ENCODE measurements around the gene SSX2IP. TPM values are rescaled to one million over a fixed set of nuclear protein-coding genes. Genes with fewer than 3 reads are reported as not detected.
A peak's percentile ranks its signal among the peaks of the same experiment; 100 is the strongest.
"Not testable (repeated sequence)": the region's sequence is repeated elsewhere in the genome, so short reads cannot be mapped to it uniquely, and the experiment has no call there.

SSX2IP gene
- total RNA-seq, 5 donors from 2014 or later (not counting 1 experiment from before 2014, with no cell fraction given) = 6.2 to 10.9 (median 7.7) TPM

GRCh38 chr1:84732520-84732919 lies 42.3 kb upstream of the SSX2IP start:
- ChIA-PET POLR2A (no interaction called here), CTCF (no interaction called here)
- Mint-ChIP-seq H3K4me1 (peaks cover 0 to 7% (median 0%) of the 10 kb centered on the region in 3 donors), H3K27me3 (peaks cover 20 to 31% of the 10 kb centered on the region in 2 donors), H3K36me3 (peaks cover 8% of the 10 kb centered on the region), H3K9me3 (no peaks in the 10 kb centered on the region), H3K27ac (no peak overlapping the region), H3K4me3 (no peak overlapping the region)
- ATAC-seq (replicated peaks in 1 of 4) = no peak
- no CpG with 5 or more reads among the region's 2 CpGs for WGBS (ENCODE audit: insufficient coverage)
- H3K4me1 ChIP-seq (ENCODE audit: control insufficient read depth in 1 of 2, extremely low read depth in 1 of 2, insufficient read depth in 2 of 2, low read length in 2 of 2) = no peaks in the 10 kb centered on the region
- H3K4me3 ChIP-seq (ENCODE audit: control insufficient read depth in 1 of 2, extremely low read depth in 1 of 2, low read length in 1 of 2) = no peak overlapping the region
- H3K36me3 ChIP-seq (ENCODE audit: control insufficient read depth in 2 of 2, extremely low read depth in 1 of 2, insufficient read depth in 1 of 2, low read length in 1 of 2) = no peaks in the 10 kb centered on the region
- no peaks in the 10 kb centered on the region for H3K9me3 ChIP-seq
- DNase-seq = no peak
- peaks cover 0 to 2% of the 10 kb centered on the region in 2 experiments for H3K27me3 ChIP-seq (replicated peaks in 1 of 2; ENCODE audit: control insufficient read depth in 2 of 2, extremely low read depth in 1 of 2, insufficient read depth in 2 of 2, low read length in 1 of 2)
- H3K27ac ChIP-seq (ENCODE audit: low read length) = no peak overlapping the region

- H3K36me3 Mint-ChIP-seq = peaks cover 8% of the 10 kb centered on the region
- no peaks in the 10 kb centered on the region for H3K36me3 ChIP-seq (ENCODE audit: control insufficient read depth in 2 of 2, extremely low read depth in 1 of 2, insufficient read depth in 1 of 2, low read length in 1 of 2)
- H3K4me3 ChIP-seq (ENCODE audit: control insufficient read depth in 1 of 2, extremely low read depth in 1 of 2, low read length in 1 of 2) = no peak overlapping the region
- H3K4me1 Mint-ChIP-seq = peaks cover 0 to 7% (median 0%) of the 10 kb centered on the region in 3 donors
- H3K27ac Mint-ChIP-seq = no peak overlapping the region
- H3K27me3 ChIP-seq (replicated peaks in 1 of 2; ENCODE audit: control insufficient read depth in 2 of 2, extremely low read depth in 1 of 2, insufficient read depth in 2 of 2, low read length in 1 of 2) = peaks cover 0 to 2% of the 10 kb centered on the region in 2 experiments
- ChIA-PET POLR2A (no interaction called here), CTCF (interaction anchor here in 1 of 2 donors (0.6 kb wide), 2 partner anchors 9 to 28 kb away, joined by 3 read pairs; no protein-coding TSS in a partner anchor)
- no peak overlapping the region for H3K27ac ChIP-seq (ENCODE audit: low read length)
- no peak for ATAC-seq (replicated peaks in 1 of 4)
- no peaks in the 10 kb centered on the region for H3K4me1 ChIP-seq (ENCODE audit: control insufficient read depth in 1 of 2, extremely low read depth in 1 of 2, insufficient read depth in 2 of 2, low read length in 2 of 2)
- DNase-seq = no peak
- no peaks in the 10 kb centered on the region for H3K9me3 ChIP-seq
- H3K4me3 Mint-ChIP-seq = no peak overlapping the region
- H3K27me3 Mint-ChIP-seq = peaks cover 14 to 31% of the 10 kb centered on the region in 2 donors
- H3K9me3 Mint-ChIP-seq = no peaks in the 10 kb centered on the region
Observed at GRCh38 chr1:84731519-84731918, 41.3 kb upstream of the SSX2IP start.

GRCh38 chr1:84727711-84728110 lies 37.5 kb upstream of the SSX2IP start:
- no CpG with 5 or more reads among the region's 1 CpG for WGBS (ENCODE audit: insufficient coverage)
- H3K9me3 Mint-ChIP-seq; H3K9me3 ChIP-seq; H3K4me3 Mint-ChIP-seq; H3K27me3 ChIP-seq (replicated peaks in 1 of 2; ENCODE audit: control insufficient read depth in 2 of 2, extremely low read depth in 1 of 2, insufficient read depth in 2 of 2, low read length in 1 of 2); H3K4me1 ChIP-seq (ENCODE audit: control insufficient read depth in 1 of 2, extremely low read depth in 1 of 2, insufficient read depth in 2 of 2, low read length in 2 of 2); POLR2A ChIA-PET; H3K36me3 Mint-ChIP-seq; ATAC-seq (replicated peaks in 1 of 4); H3K36me3 ChIP-seq (ENCODE audit: control insufficient read depth in 2 of 2, extremely low read depth in 1 of 2, insufficient read depth in 1 of 2, low read length in 1 of 2); H3K4me3 ChIP-seq (ENCODE audit: control insufficient read depth in 1 of 2, extremely low read depth in 1 of 2, low read length in 1 of 2); H3K4me1 Mint-ChIP-seq; DNase-seq; H3K27ac Mint-ChIP-seq; H3K27ac ChIP-seq (ENCODE audit: low read length): not testable (repeated sequence)
- CTCF ChIA-PET = interaction anchor here (0.6 to 1.7 kb wide), 2 partner anchors 13 to 14 kb away, joined by 3 to 4 read pairs; no protein-coding TSS in a partner anchor
- H3K27me3 Mint-ChIP-seq = peaks cover 9 to 12% of the 10 kb centered on the region in 2 donors

- Histone ChIP-seq H3K4me3 (ENCODE audit: control insufficient read depth in 1 of 2, extremely low read depth in 1 of 2, low read length in 1 of 2) (no peak overlapping the region), H3K9me3 (no peaks in the 10 kb centered on the region), H3K27me3 (replicated peaks in 1 of 2; ENCODE audit: control insufficient read depth in 2 of 2, extremely low read depth in 1 of 2, insufficient read depth in 2 of 2, low read length in 1 of 2) (peaks cover 0 to 5% of the 10 kb centered on the region in 2 experiments), H3K27ac (ENCODE audit: low read length) (no peak overlapping the region), H3K4me1 (ENCODE audit: control insufficient read depth in 1 of 2, extremely low read depth in 1 of 2, insufficient read depth in 2 of 2, low read length in 2 of 2) (peaks cover 0 to 4% of the 10 kb centered on the region in 2 experiments), H3K36me3 (ENCODE audit: control insufficient read depth in 2 of 2, extremely low read depth in 1 of 2, insufficient read depth in 1 of 2, low read length in 1 of 2) (no peaks in the 10 kb centered on the region)
- H3K36me3 Mint-ChIP-seq = peaks cover 8% of the 10 kb centered on the region
- no peak overlapping the region for H3K4me3 Mint-ChIP-seq
- peaks cover 9% of the 10 kb centered on the region in 2 donors for H3K27me3 Mint-ChIP-seq
- WGBS (ENCODE audit: insufficient coverage) = no CpG with 5 or more reads among the region's 2 CpGs
- ATAC-seq (replicated peaks in 1 of 4) (no peak), DNase-seq (no peak)
- no peaks in the 10 kb centered on the region for H3K9me3 Mint-ChIP-seq
- ChIA-PET CTCF (interaction anchor here (0.6 to 1.7 kb wide), 3 partner anchors 13 to 38 kb away, joined by 3 to 4 read pairs (median 4); no protein-coding TSS in a partner anchor), POLR2A (no interaction called here)
- H3K27ac Mint-ChIP-seq = no peak overlapping the region
- peaks cover 0 to 7% (median 0%) of the 10 kb centered on the region in 3 donors for H3K4me1 Mint-ChIP-seq
Observed at GRCh38 chr1:84726593-84727499, 36.6 kb upstream of the SSX2IP start.

GRCh38 chr1:84724128-84724860 lies 34.0 kb upstream of the SSX2IP start:
- no peak overlapping the region for H3K27ac Mint-ChIP-seq
- ChIA-PET CTCF (interaction anchor here (0.6 to 2.7 kb wide), 23 partner anchors 9 to 775 kb away, joined by 3 to 20 read pairs (median 4); partner anchors contain the start of gene PRKACB (in 2 of the 2)), POLR2A (interaction anchor here in 1 of 2 donors (0.7 kb wide), 1 partner anchor 732 kb away, joined by 6 read pairs; no protein-coding TSS in a partner anchor)
- DNase-seq (peak in 33 of 35 experiments; percentile 4 to 68 (median 40)), ATAC-seq (replicated peaks in 1 of 4) (peak in 3 of 4 experiments; percentile 50 to 63 (median 51))
- H3K9me3 Mint-ChIP-seq = no peaks in the 10 kb centered on the region
- H3K4me3 Mint-ChIP-seq = no peak overlapping the region
- no peaks in the 10 kb centered on the region for H3K27me3 Mint-ChIP-seq
- H3K4me1 Mint-ChIP-seq = no peaks in the 10 kb centered on the region
- no peaks in the 10 kb centered on the region for H3K36me3 Mint-ChIP-seq
- WGBS (ENCODE audit: insufficient coverage) = 69% methylated on average over 12 of the region's 17 CpGs
- Histone ChIP-seq H3K9me3 (no peaks in the 10 kb centered on the region), H3K27me3 (replicated peaks in 1 of 2; ENCODE audit: control insufficient read depth in 2 of 2, extremely low read depth in 1 of 2, insufficient read depth in 2 of 2, low read length in 1 of 2) (peaks cover 0 to 5% of the 10 kb centered on the region in 2 experiments), H3K4me1 (ENCODE audit: control insufficient read depth in 1 of 2, extremely low read depth in 1 of 2, insufficient read depth in 2 of 2, low read length in 2 of 2) (peaks cover 0 to 4% of the 10 kb centered on the region in 2 experiments), H3K36me3 (ENCODE audit: control insufficient read depth in 2 of 2, extremely low read depth in 1 of 2, insufficient read depth in 1 of 2, low read length in 1 of 2) (no peaks in the 10 kb centered on the region), H3K4me3 (ENCODE audit: control insufficient read depth in 1 of 2, extremely low read depth in 1 of 2, low read length in 1 of 2) (no peak overlapping the region), H3K27ac (ENCODE audit: low read length) (no peak overlapping the region)

- H3K27me3 ChIP-seq (replicated peaks in 1 of 2; ENCODE audit: control insufficient read depth in 2 of 2, extremely low read depth in 1 of 2, insufficient read depth in 2 of 2, low read length in 1 of 2) = peaks cover 0 to 5% of the 10 kb centered on the region in 2 experiments
- H3K4me3 Mint-ChIP-seq = no peak overlapping the region
- no peaks in the 10 kb centered on the region for H3K9me3 Mint-ChIP-seq
- H3K27ac ChIP-seq (ENCODE audit: low read length) = no peak overlapping the region
- H3K4me1 ChIP-seq (ENCODE audit: control insufficient read depth in 1 of 2, extremely low read depth in 1 of 2, insufficient read depth in 2 of 2, low read length in 2 of 2) = peaks cover 0 to 4% of the 10 kb centered on the region in 2 experiments
- DNase-seq (no peak), ATAC-seq (replicated peaks in 1 of 4) (no peak)
- POLR2A ChIA-PET = interaction anchor here (0.6 to 1.2 kb wide), 3 partner anchors 11 to 579 kb away, joined by 3 to 4 read pairs (median 3); partner anchors contain the start of gene PRKACB (in 1 of the 2)
- no peaks in the 10 kb centered on the region for H3K4me1 Mint-ChIP-seq
- no peaks in the 10 kb centered on the region for H3K27me3 Mint-ChIP-seq
- no peaks in the 10 kb centered on the region for H3K9me3 ChIP-seq
- no peak overlapping the region for H3K27ac Mint-ChIP-seq
- WGBS (ENCODE audit: insufficient coverage) = 48% methylated on average over 2 of the region's 3 CpGs
- CTCF ChIA-PET = interaction anchor here (0.5 to 2.0 kb wide), 3 partner anchors 9 to 578 kb away, joined by 3 to 20 read pairs (median 6); partner anchors contain the start of gene PRKACB (in 1 of the 2)
- no peaks in the 10 kb centered on the region for H3K36me3 ChIP-seq (ENCODE audit: control insufficient read depth in 2 of 2, extremely low read depth in 1 of 2, insufficient read depth in 1 of 2, low read length in 1 of 2)
- H3K36me3 Mint-ChIP-seq = no peaks in the 10 kb centered on the region
- H3K4me3 ChIP-seq (ENCODE audit: control insufficient read depth in 1 of 2, extremely low read depth in 1 of 2, low read length in 1 of 2) = no peak overlapping the region
Observed at GRCh38 chr1:84722794-84723193, 32.5 kb upstream of the SSX2IP start.
